Measurements from ENCODE around the gene OPN1LW. TPM values are rescaled to one million over a fixed set of nuclear protein-coding genes. Genes with fewer than 3 reads are reported as not detected.

Gene OPN1LW
- total and polyA plus RNA-seq, 2 of the 8 experiments (the other 6 are each of a cell fraction or from before 2014, with no cell fraction given) = not detected

GRCh38 chrX:154140206-154140605, 3.8 kb upstream of the OPN1LW start:
- Histone ChIP-seq H3K4me1 (replicated peaks in 1 of 4; ENCODE audit: control insufficient read depth in 3 of 4, insufficient read depth in 4 of 4, low read length in 3 of 4) (no peaks in the 10 kb centered on the region), H3K27me3 (replicated peaks in 1 of 4; ENCODE audit: control insufficient read depth in 3 of 4, extremely low read depth in 1 of 4, insufficient read depth in 3 of 4, low read length in 3 of 4) (no peaks in the 10 kb centered on the region), H2BK20ac (ENCODE audit: low read length) (no peak overlapping the region), H4K20me1 (replicated peaks in 1 of 2; ENCODE audit: control insufficient read depth in 1 of 2, insufficient read depth in 2 of 2, low read length in 2 of 2) (no peaks in the 10 kb centered on the region), H2BK120ac (replicated peaks; ENCODE audit: low read depth, low read length) (no peak overlapping the region), H3K79me2 (ENCODE audit: control insufficient read depth in 1 of 2, insufficient read depth in 2 of 2, low read length in 2 of 2) (no peaks in the 10 kb centered on the region), H3K18ac (ENCODE audit: extremely low read depth, low read length) (no peak overlapping the region), H3K56ac (replicated peaks; ENCODE audit: insufficient read length, low read depth, low read length) (no peak overlapping the region), H3K23ac (ENCODE audit: insufficient read length) (no peak overlapping the region), H2BK15ac (ENCODE audit: low read length) (no peak overlapping the region), H3K4ac (replicated peaks; ENCODE audit: insufficient read length, low read depth, low read length) (no peak overlapping the region), H3K9me3 (ENCODE audit: insufficient read depth in 2 of 2, low read depth in 1 of 2, low read length in 1 of 2) (no peaks in the 10 kb centered on the region), H3K4me2 (ENCODE audit: insufficient read depth in 1 of 2, low read depth in 2 of 2, low read length in 2 of 2) (no peak overlapping the region), H4K5ac (ENCODE audit: insufficient read length, low read depth, low read length) (no peak overlapping the region), H3K4me3 (ENCODE audit: extremely low read depth in 1 of 4, insufficient read depth in 2 of 4, low read depth in 3 of 4, low read length in 4 of 4) (no peak overlapping the region), H3K27ac (ENCODE audit: low read depth, low read length) (no peak overlapping the region), H4K91ac (replicated peaks; ENCODE audit: insufficient read length, low read length) (no peak overlapping the region), H3K9ac (replicated peaks in 1 of 4; ENCODE audit: extremely low read depth in 1 of 4, low read depth in 3 of 4, low read length in 3 of 4) (no peak overlapping the region), H3K79me1 (ENCODE audit: low read depth, low read length) (no peaks in the 10 kb centered on the region), H2BK12ac (ENCODE audit: low read depth, low read length) (no peak overlapping the region), H2AK5ac (ENCODE audit: low read depth, low read length) (no peak overlapping the region), H3K14ac (ENCODE audit: insufficient read length) (no peak overlapping the region), H3K23me2 (ENCODE audit: low read depth, low read length) (no peaks in the 10 kb centered on the region), H2AFZ (ENCODE audit: low read length) (no peak overlapping the region), H4K8ac (ENCODE audit: extremely low read depth, insufficient read depth, low read length) (no peak overlapping the region), H2BK5ac (ENCODE audit: low read depth, low read length) (no peak overlapping the region), H3K36me3 (ENCODE audit: control insufficient read depth in 2 of 4, insufficient read depth in 4 of 4, low read length in 3 of 4) (no peaks in the 10 kb centered on the region)
- WGBS, 2 experiments (ENCODE audit: extremely low coverage in 1 of 2, insufficient coverage in 1 of 2, insufficient read length in 1 of 2, insufficient replicate concordance in 2 of 2, low coverage in 1 of 2, low lambda C conversion rate in 2 of 2, missing lambda C conversion rate in 1 of 2) = 96% methylated on average over 4 of the region's 12 CpGs; no CpG with 5 or more reads in 1 of the 2 experiments
- FAIRE-seq = no peak
- CTCF ChIA-PET (ENCODE audit: partially characterized antibody) = interaction anchor here (1.2 kb wide), 1 partner anchor 168 kb away, joined by 3 read pairs; no protein-coding TSS in a partner anchor
- DNase-seq (ENCODE audit: low read depth in 1 of 2, low spot score in 2 of 2) = no peak
- TF ChIP-seq KDM4A (IDR thresholded peaks at IDR 0.05; ENCODE audit: low read depth, low read length, severe bottlenecking) (no peak), KDM5A (IDR thresholded peaks at IDR 0.05; ENCODE audit: low read length) (no peak), RXRA (IDR thresholded peaks at IDR 0.05; ENCODE audit: insufficient read depth, low read depth, low read length) (no peak)
- POLR2A ChIA-PET (ENCODE audit: partially characterized antibody) = no interaction called here

Data from H1 (cell line).